Pancreas (tissue), 10 donors: ENCODE results near the gene ASXL2. TPM values are rescaled to one million over a fixed set of nuclear protein-coding genes. Genes with fewer than 3 reads are reported as not detected.

Experiments
- ATAC-seq, 4 donors: fragments of 200-7000 bp; cut with Tn5 transposase; one replicate each; pipeline versions ENCODE4 v1.8.0 to v1.9.1; 2020; ENCODE audit warnings: mild to moderate bottlenecking in 4 of 4, moderate library complexity in 4 of 4
- DNase-seq, 6 donors: peaks; one replicate each; pipeline ENCODE4 v3.0.0-alpha.2; 2020
- FAIRE-seq: peaks from 2 replicates; lab custom pipeline; 2012; peaks lifted over from hg19 to GRCh38; lab: Jason Lieb, UNC
- H3K27ac ChIP-seq, 4 donors: fragments of 200-600 bp; sonication (generic); 1 replicate in 3 of 4; 2 replicates in 1 of 4; pipeline versions ENCODE4 v1.5.0 to v1.8.0; 2020
- H3K27me3 ChIP-seq, 4 donors: fragments of 200-600 bp; one replicate each; pipeline ENCODE4 v1.8.0; 2021
- H3K36me3 ChIP-seq, 3 donors: fragments of 200-600 bp; sonication (generic) in 1 of 3; one replicate each; pipeline versions ENCODE4 v1.5.0 to v1.8.0; 2020 to 2021
- H3K4me1 ChIP-seq, 3 donors: fragments of 200-600 bp; one replicate each; pipeline ENCODE4 v1.8.0; 2021
- H3K4me3 ChIP-seq, 4 donors: fragments of 200-600 bp; sonication (generic) in 2 of 4; one replicate each; pipeline versions ENCODE4 v1.5.0 to v1.8.0; 2020 to 2021
- H3K9me3 ChIP-seq, 4 donors: fragments of 200-600 bp; one replicate each; pipeline ENCODE4 v1.8.0; 2021
- WGBS, 2 donors: extraction: QIAGEN DNeasy Blood & Tissue Kit; methylation state at CpG; one replicate each; pipeline ENCODE4 v1.1.7; 2013; 5-methylcytosine and 5-hydroxymethylcytosine counted together
- intact Hi-C, 3 donors: fragments of 100-400 bp; cut with DNase I; formaldehyde crosslinking; loops; one replicate each; pipeline versions ENCODE4 v1.11.1 to v1.14.2; 2022
- polyA plus RNA-seq, 2 donors: library from polyadenylated mRNA; stranded (reverse); fragments of 200-250 nt; gene quantifications; one replicate each; pipeline ENCODE4 v1.2.3, GENCODE V29; 2013
- total RNA-seq, 6 donors: library from RNA; stranded (reverse); fragmentation: NEBNext Ultra II Directional in 4 of 6; extraction: Animal tissue kit (Norgen Biotek cat#: 25700) in 4 of 6; gene quantifications; one replicate each; pipeline versions ENCODE4 v1.2.1 to v1.2.4, GENCODE V29; 2021 to 2023
- TF ChIP-seq, protein P1 (sequence below), 4 donors: fragments of 200-600 bp; sonication (generic) in 3 of 4; IDR thresholded peaks; one replicate each; pipeline versions ENCODE4 v1.5.0 to v1.8.0; 2021; ENCODE audit warnings: antibody characterized with exemption in 4 of 4
- donor health status: healthy with polysubstance abuse.
- donor health status: DM: no; HTN: no; CAD: no; lungs with moderate emphysema.
- donor health status: DM: no; HTN: no; CAD: no.
- donor health status: control.
- donor health status: control.
- donor health status: Bipolar disorder and iron deficiency.
- donor health status: DM: yes; HTN: yes; CAD: no.
- donor health status: DM: no; HTN: no; CAD: no.
- donor health status: DM: no; HTN: no; CAD: no.
- donor health status: DM: yes; HTN: yes; CAD: no.

ASXL2 gene
- total and polyA plus RNA-seq, 8 donors = 1.6 to 21.7 (median 9.5) TPM

DNA sequence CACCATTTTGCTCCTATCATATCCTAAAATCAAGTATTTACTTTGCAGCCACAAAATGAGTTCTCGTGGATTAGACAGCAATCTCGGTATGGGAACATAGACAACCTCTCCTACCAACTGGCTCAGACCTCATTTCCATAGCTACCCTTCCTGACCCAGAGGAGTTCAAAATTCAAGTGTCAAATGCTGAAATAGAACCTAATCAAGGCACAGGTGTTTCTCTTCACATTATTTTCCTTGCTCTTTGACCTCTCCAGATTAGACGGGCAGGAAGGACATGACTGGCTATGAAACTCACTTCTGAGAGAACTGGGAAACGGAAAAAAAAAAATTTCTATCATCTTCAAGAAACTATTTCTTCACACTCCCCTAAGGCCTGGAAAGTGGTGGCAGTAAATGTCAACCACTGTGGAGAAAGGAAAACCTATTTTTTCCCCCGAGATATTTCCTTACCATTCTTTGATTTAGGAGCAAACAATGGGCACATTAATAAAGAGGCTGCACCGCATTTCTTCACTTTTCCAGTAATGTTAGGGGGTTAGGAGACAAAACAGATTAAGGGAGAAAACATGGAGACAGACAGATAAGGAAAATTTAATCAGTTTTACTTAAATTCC is 141.3 kb downstream of the ASXL2 start:
- no peak for FAIRE-seq
- ATAC-seq = peak; percentile 62 to 83 (median 79)
- WGBS, 2 donors = 34 to 49% methylated on average over 6 of the region's 6 CpGs
- H3K27ac ChIP-seq = peak overlapping the region in 1 of 4 donors; percentile 46
- TF ChIP-seq, protein P1, sequence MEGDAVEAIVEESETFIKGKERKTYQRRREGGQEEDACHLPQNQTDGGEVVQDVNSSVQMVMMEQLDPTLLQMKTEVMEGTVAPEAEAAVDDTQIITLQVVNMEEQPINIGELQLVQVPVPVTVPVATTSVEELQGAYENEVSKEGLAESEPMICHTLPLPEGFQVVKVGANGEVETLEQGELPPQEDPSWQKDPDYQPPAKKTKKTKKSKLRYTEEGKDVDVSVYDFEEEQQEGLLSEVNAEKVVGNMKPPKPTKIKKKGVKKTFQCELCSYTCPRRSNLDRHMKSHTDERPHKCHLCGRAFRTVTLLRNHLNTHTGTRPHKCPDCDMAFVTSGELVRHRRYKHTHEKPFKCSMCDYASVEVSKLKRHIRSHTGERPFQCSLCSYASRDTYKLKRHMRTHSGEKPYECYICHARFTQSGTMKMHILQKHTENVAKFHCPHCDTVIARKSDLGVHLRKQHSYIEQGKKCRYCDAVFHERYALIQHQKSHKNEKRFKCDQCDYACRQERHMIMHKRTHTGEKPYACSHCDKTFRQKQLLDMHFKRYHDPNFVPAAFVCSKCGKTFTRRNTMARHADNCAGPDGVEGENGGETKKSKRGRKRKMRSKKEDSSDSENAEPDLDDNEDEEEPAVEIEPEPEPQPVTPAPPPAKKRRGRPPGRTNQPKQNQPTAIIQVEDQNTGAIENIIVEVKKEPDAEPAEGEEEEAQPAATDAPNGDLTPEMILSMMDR (IDR thresholded peaks at IDR 0.05) = no peak
- intact Hi-C loops = no loop called here
- no peaks in the 10 kb centered on the region for H3K9me3 ChIP-seq
- H3K4me1 ChIP-seq = peaks cover 37 to 53% (median 50%) of the 10 kb centered on the region in 3 donors
- H3K4me3 ChIP-seq = no peak overlapping the region
- peak in 1 of 6 donors; percentile 19 for DNase-seq
- no peaks in the 10 kb centered on the region for H3K27me3 ChIP-seq
- no peaks in the 10 kb centered on the region for H3K36me3 ChIP-seq

DNA sequence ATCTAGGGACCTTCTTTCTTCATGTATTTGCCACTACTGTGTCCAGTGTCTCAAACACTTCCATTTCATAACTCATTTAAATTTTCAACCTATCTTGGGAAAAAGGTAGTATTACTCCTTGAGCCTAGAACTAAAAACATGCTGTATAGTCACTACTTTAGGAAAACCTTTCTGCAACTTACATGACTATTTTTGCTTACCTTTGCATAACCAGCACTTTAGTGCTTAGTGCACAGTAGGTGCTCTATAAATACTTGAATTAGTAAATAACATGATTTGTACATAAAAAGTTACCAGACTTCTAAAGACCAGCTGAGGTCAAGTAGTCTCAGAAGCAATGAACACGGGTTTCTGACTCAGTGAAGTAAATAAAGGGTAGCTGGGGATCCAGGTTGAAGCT is 142.5 kb downstream of the ASXL2 start:
- FAIRE-seq (no peak), ATAC-seq (no peak), DNase-seq (no peak)
- Histone ChIP-seq H3K36me3 (no peaks in the 10 kb centered on the region), H3K4me3 (no peak overlapping the region), H3K4me1 (peaks cover 28 to 44% (median 41%) of the 10 kb centered on the region in 3 donors), H3K27me3 (no peaks in the 10 kb centered on the region), H3K27ac (no peak overlapping the region), H3K9me3 (no peaks in the 10 kb centered on the region)
- intact Hi-C loops = no loop called here
- TF ChIP-seq, protein P1 (IDR thresholded peaks at IDR 0.05) = no peak
- WGBS, 2 donors = 49 to 50% methylated on average over 1 of the region's 1 CpG

DNA sequence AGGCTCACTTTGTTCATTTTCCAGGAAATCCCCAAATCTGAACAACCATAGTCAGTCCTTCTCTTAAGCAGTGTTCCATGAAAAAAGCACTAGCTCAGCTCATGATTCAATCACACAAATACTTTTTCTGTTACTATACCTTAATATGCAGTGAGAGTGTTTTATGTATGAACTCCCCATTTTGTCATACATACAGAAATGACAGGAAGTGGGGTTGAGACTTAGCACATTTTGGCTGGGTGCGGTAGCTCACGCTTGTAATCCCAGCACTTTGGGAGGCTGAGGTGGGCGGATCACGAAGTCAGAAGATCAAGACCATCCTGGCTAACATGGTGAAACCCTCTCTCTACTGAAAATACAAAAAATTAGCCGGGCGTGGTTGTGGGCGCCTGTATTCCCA is 149.7 kb downstream of the ASXL2 start:
- H3K36me3 ChIP-seq = no peaks in the 10 kb centered on the region
- ATAC-seq (no peak), FAIRE-seq (no peak), DNase-seq (no peak)
- H3K27ac ChIP-seq = no peak overlapping the region
- TF ChIP-seq, protein P1 (IDR thresholded peaks at IDR 0.05) = no peak
- H3K4me3 ChIP-seq = no peak overlapping the region
- no peaks in the 10 kb centered on the region for H3K27me3 ChIP-seq
- WGBS, 2 donors = 92 to 96% methylated on average over 7 of the region's 7 CpGs
- H3K9me3 ChIP-seq = no peaks in the 10 kb centered on the region
- intact Hi-C loops = no loop called here
- no peaks in the 10 kb centered on the region for H3K4me1 ChIP-seq

DNA sequence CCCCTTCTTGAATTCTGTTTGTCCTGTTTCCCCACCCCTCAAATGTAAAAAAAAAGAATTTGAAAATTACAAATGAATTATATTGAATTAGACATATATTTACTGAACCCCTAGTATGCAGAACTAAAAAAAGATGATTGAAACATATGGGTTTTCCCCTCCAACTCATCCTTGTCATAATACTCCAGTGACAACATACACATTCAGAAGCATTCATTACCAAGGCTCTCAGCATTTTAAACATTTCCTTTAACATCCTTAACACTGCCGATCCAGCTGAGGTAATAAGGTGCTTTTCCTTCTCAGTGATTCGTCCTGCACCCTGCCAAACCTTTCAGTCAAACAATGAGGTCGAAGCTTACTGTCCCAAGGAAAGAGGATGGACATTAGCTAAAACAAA is 151.8 kb downstream of the ASXL2 start:
- Histone ChIP-seq H3K36me3 (no peaks in the 10 kb centered on the region), H3K9me3 (no peaks in the 10 kb centered on the region), H3K4me1 (peaks cover 0 to under 1% (median 0%) of the 10 kb centered on the region in 3 donors), H3K27ac (no peak overlapping the region), H3K4me3 (no peak overlapping the region), H3K27me3 (no peaks in the 10 kb centered on the region)
- 64 to 69% methylated on average over 3 of the region's 3 CpGs for WGBS, 2 donors
- no peak for FAIRE-seq
- no peak for DNase-seq
- ATAC-seq = no peak
- intact Hi-C loops = no loop called here
- TF ChIP-seq, protein P1 (IDR thresholded peaks at IDR 0.05) = no peak

DNA sequence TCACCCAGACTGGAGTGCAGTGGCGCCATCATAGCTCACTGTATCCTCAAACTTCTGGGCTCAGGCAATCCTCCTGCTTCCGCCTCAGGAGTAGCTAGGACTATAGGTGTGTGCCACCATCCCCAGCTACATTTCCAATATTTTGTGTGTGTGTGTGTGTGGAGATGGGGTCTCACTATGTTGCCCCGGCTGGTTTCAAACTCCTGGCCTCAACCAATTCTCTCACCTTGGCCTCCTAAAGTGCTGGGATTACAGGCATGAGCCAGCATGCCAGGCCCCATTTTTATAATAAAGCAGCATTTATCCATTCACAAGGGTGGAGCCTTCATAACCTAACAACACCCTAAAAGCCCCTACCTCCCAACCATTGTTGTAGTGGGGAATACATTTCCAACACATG is 152.4 kb downstream of the ASXL2 start:
- Histone ChIP-seq H3K4me1 (peaks cover 0 to 7% (median 0%) of the 10 kb centered on the region in 3 donors), H3K36me3 (no peaks in the 10 kb centered on the region), H3K4me3 (no peak overlapping the region), H3K9me3 (no peaks in the 10 kb centered on the region), H3K27ac (no peak overlapping the region), H3K27me3 (no peaks in the 10 kb centered on the region)
- no peak for FAIRE-seq
- ATAC-seq = no peak
- intact Hi-C loops = no loop called here
- no peak for DNase-seq
- TF ChIP-seq, protein P1 (IDR thresholded peaks at IDR 0.05) = no peak
- 96 to 98% methylated on average over 3 of the region's 3 CpGs for WGBS, 2 donors
